Measurements from ENCODE around the gene DONSON. TPM values are rescaled to one million over a fixed set of nuclear protein-coding genes. Genes with fewer than 3 reads are reported as not detected.

DONSON gene
- total RNA-seq, 1 donor from 2014 or later: 5.0 TPM

DNA sequence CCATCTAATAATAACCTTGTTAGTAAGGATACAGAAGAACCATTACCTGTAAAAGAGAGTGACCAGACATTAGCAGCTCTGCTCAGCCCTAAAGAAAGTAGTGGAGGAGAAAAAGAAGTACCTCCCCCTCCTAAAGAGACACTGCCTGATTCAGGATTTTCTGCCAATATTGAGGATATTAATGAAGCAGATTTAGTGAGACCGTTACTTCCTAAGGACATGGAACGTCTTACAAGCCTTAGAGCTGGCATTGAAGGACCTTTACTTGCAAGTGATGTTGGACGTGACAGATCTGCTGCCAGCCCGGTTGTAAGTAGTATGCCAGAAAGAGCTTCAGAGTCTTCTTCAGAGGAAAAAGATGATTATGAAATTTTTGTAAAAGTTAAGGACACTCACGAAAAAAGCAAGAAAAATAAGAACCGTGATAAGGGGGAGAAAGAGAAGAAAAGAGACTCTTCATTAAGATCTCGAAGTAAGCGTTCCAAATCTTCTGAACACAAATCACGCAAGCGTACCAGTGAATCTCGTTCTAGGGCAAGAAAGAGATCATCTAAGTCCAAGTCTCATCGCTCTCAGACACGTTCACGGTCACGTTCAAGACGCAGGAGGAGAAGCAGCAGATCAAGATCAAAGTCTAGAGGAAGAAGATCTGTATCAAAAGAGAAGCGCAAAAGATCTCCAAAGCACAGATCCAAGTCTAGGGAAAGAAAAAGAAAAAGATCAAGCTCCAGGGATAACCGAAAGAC, 34.1 kb downstream of the DONSON start:
- H3K27me3 ChIP-seq (ENCODE audit: low read depth): no peaks in the 10 kb centered on the region
- no peak overlapping the region for H3K27ac ChIP-seq
- TF ChIP-seq, protein P1, sequence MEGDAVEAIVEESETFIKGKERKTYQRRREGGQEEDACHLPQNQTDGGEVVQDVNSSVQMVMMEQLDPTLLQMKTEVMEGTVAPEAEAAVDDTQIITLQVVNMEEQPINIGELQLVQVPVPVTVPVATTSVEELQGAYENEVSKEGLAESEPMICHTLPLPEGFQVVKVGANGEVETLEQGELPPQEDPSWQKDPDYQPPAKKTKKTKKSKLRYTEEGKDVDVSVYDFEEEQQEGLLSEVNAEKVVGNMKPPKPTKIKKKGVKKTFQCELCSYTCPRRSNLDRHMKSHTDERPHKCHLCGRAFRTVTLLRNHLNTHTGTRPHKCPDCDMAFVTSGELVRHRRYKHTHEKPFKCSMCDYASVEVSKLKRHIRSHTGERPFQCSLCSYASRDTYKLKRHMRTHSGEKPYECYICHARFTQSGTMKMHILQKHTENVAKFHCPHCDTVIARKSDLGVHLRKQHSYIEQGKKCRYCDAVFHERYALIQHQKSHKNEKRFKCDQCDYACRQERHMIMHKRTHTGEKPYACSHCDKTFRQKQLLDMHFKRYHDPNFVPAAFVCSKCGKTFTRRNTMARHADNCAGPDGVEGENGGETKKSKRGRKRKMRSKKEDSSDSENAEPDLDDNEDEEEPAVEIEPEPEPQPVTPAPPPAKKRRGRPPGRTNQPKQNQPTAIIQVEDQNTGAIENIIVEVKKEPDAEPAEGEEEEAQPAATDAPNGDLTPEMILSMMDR (IDR thresholded peaks at IDR 0.05): no peak
- intact Hi-C loops (cut with DNase I): no loop called here
- H3K9me3 ChIP-seq: no peaks in the 10 kb centered on the region
- ATAC-seq (no peak), DNase-seq (no peak)
- H3K4me3 ChIP-seq: no peak overlapping the region
- H3K4me1 ChIP-seq: peaks cover 19% of the 10 kb centered on the region
- H3K36me3 ChIP-seq: peaks cover 98% of the 10 kb centered on the region

DNA sequence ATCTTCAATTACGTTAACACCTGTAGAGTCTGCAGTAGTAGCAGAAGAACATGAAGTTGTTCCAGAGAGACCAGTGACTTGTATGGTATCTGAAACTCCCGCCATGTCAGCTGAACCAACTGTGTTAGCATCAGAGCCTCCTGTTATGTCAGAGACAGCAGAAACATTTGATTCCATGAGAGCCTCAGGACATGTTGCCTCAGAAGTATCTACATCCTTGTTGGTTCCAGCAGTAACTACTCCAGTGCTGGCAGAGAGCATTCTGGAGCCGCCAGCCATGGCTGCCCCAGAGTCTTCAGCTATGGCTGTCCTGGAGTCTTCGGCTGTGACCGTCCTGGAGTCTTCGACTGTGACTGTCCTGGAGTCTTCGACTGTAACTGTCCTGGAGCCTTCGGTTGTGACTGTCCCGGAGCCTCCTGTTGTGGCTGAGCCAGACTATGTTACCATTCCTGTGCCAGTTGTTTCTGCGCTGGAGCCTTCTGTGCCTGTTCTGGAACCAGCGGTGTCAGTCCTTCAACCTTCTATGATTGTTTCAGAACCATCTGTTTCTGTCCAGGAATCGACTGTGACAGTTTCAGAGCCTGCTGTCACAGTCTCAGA, 35.4 kb downstream of the DONSON start:
- Histone ChIP-seq H3K4me1 (peaks cover 19% of the 10 kb centered on the region), H3K27ac (no peak overlapping the region), H3K4me3 (no peak overlapping the region), H3K9me3 (no peaks in the 10 kb centered on the region), H3K27me3 (ENCODE audit: low read depth) (no peaks in the 10 kb centered on the region), H3K36me3 (peaks cover 98% of the 10 kb centered on the region)
- no peak for ATAC-seq
- TF ChIP-seq, protein P1 (IDR thresholded peaks at IDR 0.05): no peak
- DNase-seq: no peak
- intact Hi-C loops (cut with DNase I): no loop called here

DNA sequence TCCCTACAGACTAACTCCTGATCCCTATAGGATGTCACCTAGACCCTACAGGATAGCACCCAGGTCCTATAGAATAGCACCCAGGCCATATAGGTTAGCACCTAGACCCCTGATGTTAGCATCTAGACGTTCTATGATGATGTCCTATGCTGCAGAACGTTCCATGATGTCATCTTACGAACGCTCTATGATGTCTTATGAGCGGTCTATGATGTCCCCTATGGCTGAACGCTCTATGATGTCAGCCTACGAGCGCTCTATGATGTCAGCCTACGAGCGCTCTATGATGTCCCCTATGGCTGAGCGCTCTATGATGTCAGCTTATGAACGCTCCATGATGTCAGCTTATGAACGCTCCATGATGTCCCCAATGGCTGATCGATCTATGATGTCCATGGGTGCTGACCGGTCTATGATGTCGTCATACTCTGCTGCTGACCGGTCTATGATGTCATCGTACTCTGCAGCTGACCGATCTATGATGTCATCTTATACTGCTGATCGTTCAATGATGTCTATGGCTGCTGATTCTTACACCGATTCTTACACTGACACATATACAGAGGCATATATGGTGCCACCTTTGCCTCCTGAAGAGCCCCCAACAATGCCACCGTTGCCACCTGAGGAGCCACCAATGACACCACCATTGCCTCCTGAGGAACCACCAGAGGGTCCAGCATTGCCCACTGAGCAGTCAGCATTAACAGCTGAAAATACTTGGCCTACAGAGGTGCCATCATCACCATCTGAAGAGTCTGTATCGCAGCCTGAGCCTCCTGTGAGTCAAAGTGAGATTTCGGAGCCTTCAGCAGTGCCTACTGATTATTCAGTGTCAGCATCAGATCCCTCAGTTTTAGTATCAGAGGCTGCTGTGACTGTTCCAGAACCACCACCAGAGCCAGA, 36.1 kb downstream of the DONSON start:
- no peaks in the 10 kb centered on the region for H3K9me3 ChIP-seq
- H3K36me3 ChIP-seq: peaks cover 98% of the 10 kb centered on the region
- TF ChIP-seq, protein P1 (IDR thresholded peaks at IDR 0.05): no peak
- peak; percentile 5 to 13 for ATAC-seq
- intact Hi-C loops (cut with DNase I): no loop called here
- H3K27ac ChIP-seq: no peak overlapping the region
- H3K4me3 ChIP-seq: no peak overlapping the region
- H3K27me3 ChIP-seq (ENCODE audit: low read depth): no peaks in the 10 kb centered on the region
- peaks cover 20% of the 10 kb centered on the region for H3K4me1 ChIP-seq
- DNase-seq: no peak

DNA sequence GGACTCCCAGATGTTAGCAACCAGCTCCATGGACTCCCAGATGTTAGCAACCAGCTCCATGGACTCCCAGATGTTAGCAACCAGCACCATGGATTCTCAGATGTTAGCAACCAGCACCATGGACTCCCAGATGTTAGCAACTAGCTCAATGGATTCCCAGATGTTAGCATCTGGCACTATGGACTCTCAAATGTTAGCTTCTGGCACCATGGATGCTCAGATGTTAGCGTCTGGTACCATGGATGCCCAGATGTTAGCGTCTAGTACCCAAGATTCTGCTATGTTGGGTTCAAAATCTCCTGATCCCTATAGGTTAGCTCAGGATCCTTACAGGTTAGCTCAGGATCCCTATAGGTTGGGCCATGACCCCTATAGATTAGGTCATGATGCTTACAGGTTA, 36.8 kb downstream of the DONSON start:
- Histone ChIP-seq H3K4me3 (no peak overlapping the region), H3K36me3 (peaks cover 98% of the 10 kb centered on the region), H3K27me3 (ENCODE audit: low read depth) (no peaks in the 10 kb centered on the region), H3K4me1 (peaks cover 16% of the 10 kb centered on the region), H3K9me3 (no peaks in the 10 kb centered on the region), H3K27ac (no peak overlapping the region)
- TF ChIP-seq, protein P1 (IDR thresholded peaks at IDR 0.05): no peak
- ATAC-seq (no peak), DNase-seq (no peak)
- intact Hi-C loops (cut with DNase I): no loop called here

DNA sequence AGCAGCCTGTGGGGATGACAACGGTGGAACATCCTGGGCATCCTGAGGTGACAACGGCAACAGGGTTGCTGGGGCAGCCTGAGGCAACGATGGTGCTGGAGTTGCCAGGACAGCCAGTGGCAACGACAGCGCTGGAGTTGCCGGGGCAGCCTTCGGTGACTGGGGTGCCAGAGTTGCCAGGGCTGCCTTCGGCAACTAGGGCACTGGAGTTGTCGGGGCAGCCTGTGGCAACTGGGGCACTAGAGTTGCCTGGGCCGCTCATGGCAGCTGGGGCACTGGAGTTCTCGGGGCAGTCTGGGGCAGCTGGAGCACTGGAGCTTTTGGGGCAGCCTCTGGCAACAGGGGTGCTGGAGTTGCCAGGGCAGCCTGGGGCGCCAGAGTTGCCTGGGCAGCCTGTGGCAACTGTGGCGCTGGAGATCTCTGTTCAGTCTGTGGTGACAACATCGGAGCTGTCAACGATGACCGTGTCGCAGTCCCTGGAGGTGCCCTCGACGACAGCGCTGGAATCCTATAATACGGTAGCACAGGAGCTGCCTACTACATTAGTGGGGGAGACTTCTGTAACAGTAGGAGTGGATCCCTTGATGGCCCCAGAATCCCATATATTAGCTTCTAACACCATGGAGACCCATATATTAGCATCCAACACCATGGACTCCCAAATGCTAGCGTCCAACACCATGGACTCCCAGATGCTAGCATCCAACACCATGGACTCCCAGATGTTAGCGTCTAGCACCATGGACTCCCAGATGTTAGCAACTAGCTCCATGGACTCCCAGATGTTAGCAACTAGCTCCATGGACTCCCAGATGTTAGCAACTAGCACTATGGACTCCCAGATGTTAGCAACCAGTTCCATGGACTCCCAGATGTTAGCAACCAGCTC, 37.5 kb downstream of the DONSON start:
- no peaks in the 10 kb centered on the region for H3K9me3 ChIP-seq
- no peaks in the 10 kb centered on the region for H3K27me3 ChIP-seq (ENCODE audit: low read depth)
- H3K4me3 ChIP-seq: no peak overlapping the region
- H3K4me1 ChIP-seq: peaks cover 16% of the 10 kb centered on the region
- TF ChIP-seq, protein P1 (IDR thresholded peaks at IDR 0.05): no peak
- ATAC-seq (peak in 1 of 2 donors; percentile 20), DNase-seq (no peak)
- no peak overlapping the region for H3K27ac ChIP-seq
- intact Hi-C loops (cut with DNase I): no loop called here
- H3K36me3 ChIP-seq: peaks cover 97% of the 10 kb centered on the region
